D341Med (cell line): ENCODE data around the gene CHAD.
"Not testable (repeated sequence)": the region's sequence is repeated elsewhere in the genome, so short reads cannot be mapped to it uniquely, and the experiment has no call there.

Experiments used
- DNase-seq: peaks from one replicate; pipeline ENCODE4 v3.0.0; 2012; ENCODE audit warnings: low spot score

The CHAD gene

GRCh38 chr17:50493744-50494143 is 25.1 kb upstream of the CHAD start:
- DNase-seq = no peak

- no peak for DNase-seq
Observed at GRCh38 chr17:50492214-50492613, 23.5 kb upstream of the CHAD start.

GRCh38 chr17:50491505-50491904 is 22.8 kb upstream of the CHAD start:
- no peak for DNase-seq

GRCh38 chr17:50488880-50489279 is 20.2 kb upstream of the CHAD start:
- no peak for DNase-seq

- no peak for DNase-seq
Observed at GRCh38 chr17:50487213-50488096, 18.8 kb upstream of the CHAD start.

GRCh38 chr17:50484386-50485155 is 15.9 kb upstream of the CHAD start:
- DNase-seq = no peak

- no peak for DNase-seq
Observed at GRCh38 chr17:50483266-50483665, 14.6 kb upstream of the CHAD start.

GRCh38 chr17:50482516-50482915 is 13.8 kb upstream of the CHAD start:
- peak; percentile 84 for DNase-seq

GRCh38 chr17:50482110-50482509 is 13.4 kb upstream of the CHAD start:
- DNase-seq = no peak

- DNase-seq = no peak
Observed at GRCh38 chr17:50481648-50482047, 13.0 kb upstream of the CHAD start.

GRCh38 chr17:50480854-50481490 is 12.3 kb upstream of the CHAD start:
- no peak for DNase-seq

GRCh38 chr17:50480142-50480764 is 11.6 kb upstream of the CHAD start:
- DNase-seq = no peak

GRCh38 chr17:50479522-50480141 is 11.0 kb upstream of the CHAD start:
- DNase-seq = peak; percentile 91

GRCh38 chr17:50478391-50479381 is 10.0 kb upstream of the CHAD start, which contains the start of gene RSAD1:
Gene RSAD1 (plus strand): TSS chr17:50478860. CDS start chr17:50478885, 25 bp downstream.
- peak; percentile 98 for DNase-seq

- DNase-seq = no peak
Observed at GRCh38 chr17:50477976-50478375, 9.3 kb upstream of the CHAD start.

- no peak for DNase-seq
Observed at GRCh38 chr17:50476545-50477315, 8.1 kb upstream of the CHAD start.

- DNase-seq = not testable (repeated sequence)
Observed at GRCh38 chr17:50475775-50476544, 7.3 kb upstream of the CHAD start.

- no peak for DNase-seq
Observed at GRCh38 chr17:50475362-50475761, 6.7 kb upstream of the CHAD start.

GRCh38 chr17:50474523-50474922 is 5.8 kb upstream of the CHAD start:
- DNase-seq = no peak
